Mucosa of rectum (tissue), 2 donors: ENCODE measurements around the gene RBM45.

Experiments
- H3K27ac ChIP-seq, 2 donors: one replicate each; pipeline ENCODE4 v1.7.0; 2013; ENCODE audit warnings: inconsistent platforms in 2 of 2, low read depth in 2 of 2, low read length in 2 of 2
- H3K27me3 ChIP-seq, 2 donors: one replicate each; pipeline ENCODE4 v1.7.0; 2013; ENCODE audit warnings: low read length in 2 of 2; ENCODE audit not compliant: control insufficient read depth in 2 of 2, insufficient read depth in 2 of 2
- H3K36me3 ChIP-seq, 2 donors: one replicate each; pipeline ENCODE4 v1.7.0; 2013; ENCODE audit warnings: low read length in 2 of 2; ENCODE audit not compliant: control insufficient read depth in 2 of 2, insufficient read depth in 2 of 2
- H3K4me1 ChIP-seq, 2 donors: one replicate each; pipeline ENCODE4 v1.7.0; 2013; ENCODE audit warnings: low read length in 2 of 2, mild to moderate bottlenecking in 1 of 2; ENCODE audit not compliant: control insufficient read depth in 2 of 2, insufficient read depth in 2 of 2
- H3K4me3 ChIP-seq, 2 donors: one replicate each; pipeline ENCODE4 v1.7.0; 2013; ENCODE audit warnings: low read length in 2 of 2
- H3K9ac ChIP-seq, 2 donors: one replicate each; pipeline ENCODE4 v1.7.0; 2013; ENCODE audit warnings: low read length in 2 of 2, low read depth in 1 of 2, mild to moderate bottlenecking in 1 of 2
- H3K9me3 ChIP-seq, 2 donors: one replicate each; pipeline ENCODE4 v1.7.0; 2013; ENCODE audit warnings: low read length in 2 of 2; ENCODE audit not compliant: control insufficient read depth in 2 of 2
- donor health status: healthy.
- donor health status: Normal muscosa, but diverticular disease.

RBM45 gene

DNA sequence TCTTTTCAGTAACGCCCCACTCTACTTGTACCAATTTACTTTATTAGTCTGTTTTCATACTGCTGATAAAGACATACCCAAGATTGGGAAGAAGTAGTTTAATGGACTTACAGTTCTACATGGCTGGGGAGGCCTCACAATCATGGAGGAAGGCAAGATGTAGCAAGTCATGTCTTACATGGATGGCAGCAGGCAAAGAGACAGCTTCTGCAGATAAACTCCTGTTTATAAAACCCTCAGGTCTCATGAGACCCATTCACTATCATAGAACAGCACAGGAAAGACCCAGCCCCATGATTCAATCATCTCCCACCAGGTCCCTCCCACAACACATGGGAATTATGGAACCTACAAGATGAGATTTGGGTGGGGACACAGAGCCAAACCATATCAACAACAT lies 43.3 kb downstream of the RBM45 start:
- Histone ChIP-seq H3K36me3 (no peaks in the 10 kb centered on the region), H3K27ac (no peak overlapping the region), H3K4me3 (no peak overlapping the region)

DNA sequence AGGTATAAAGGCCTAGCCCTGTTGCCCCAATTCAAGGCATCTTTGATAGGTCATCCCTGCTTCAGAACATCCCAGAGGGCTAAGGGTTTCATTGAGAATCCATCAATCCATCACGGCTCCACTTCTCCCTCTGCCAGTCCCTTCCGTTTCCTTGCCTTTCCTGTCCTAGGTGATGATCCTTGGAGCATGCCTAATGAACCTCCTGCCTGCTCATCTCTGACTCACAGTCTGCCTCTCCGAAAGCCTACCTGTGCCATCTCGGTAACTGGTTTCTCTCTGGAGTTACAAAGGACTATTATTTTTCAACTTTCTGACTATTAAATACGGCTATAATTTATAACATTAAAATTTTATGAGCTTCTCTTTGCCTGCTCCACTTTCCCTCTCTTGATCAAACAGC lies 45.3 kb downstream of the RBM45 start:
- peaks cover 0 to 3% of the 10 kb centered on the region in 2 donors for H3K9me3 ChIP-seq
- no peaks in the 10 kb centered on the region for H3K36me3 ChIP-seq
- H3K27me3 ChIP-seq, result no peaks in the 10 kb centered on the region
- H3K27ac ChIP-seq, result no peak overlapping the region
- peaks cover under 1 to 1% of the 10 kb centered on the region in 2 donors for H3K4me1 ChIP-seq
- no peak overlapping the region for H3K9ac ChIP-seq
- H3K4me3 ChIP-seq, result no peak overlapping the region

More for the DNA sequence above, 43.3 kb downstream of the RBM45 start:
- H3K9me3 ChIP-seq, result peaks cover 0 to 3% of the 10 kb centered on the region in 2 donors
- peaks cover 7 to 8% of the 10 kb centered on the region in 2 donors for H3K4me1 ChIP-seq
- H3K27me3 ChIP-seq, result no peaks in the 10 kb centered on the region
- H3K9ac ChIP-seq, result no peak overlapping the region

DNA sequence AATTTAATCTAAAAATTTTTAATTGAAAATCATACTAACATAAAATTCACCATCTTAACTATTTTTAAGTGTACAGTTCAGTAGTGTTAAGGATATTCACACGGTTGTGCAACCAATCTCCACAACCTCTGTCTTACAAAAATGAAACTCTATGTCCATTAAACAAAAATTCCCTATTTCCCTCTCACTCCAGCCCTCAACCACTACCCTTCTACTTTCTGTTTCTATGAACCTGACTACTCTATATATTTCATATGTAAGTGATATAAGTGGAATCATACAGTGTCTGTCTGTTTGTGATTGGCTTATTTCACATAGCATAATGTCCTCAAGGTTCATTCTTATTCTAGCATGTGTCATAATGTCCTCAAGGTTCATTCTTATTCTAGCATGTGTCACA lies 47.7 kb downstream of the RBM45 start:
- no peaks in the 10 kb centered on the region for H3K4me1 ChIP-seq
- no peak overlapping the region for H3K27ac ChIP-seq
- no peaks in the 10 kb centered on the region for H3K36me3 ChIP-seq
- H3K27me3 ChIP-seq, result no peaks in the 10 kb centered on the region
- no peaks in the 10 kb centered on the region for H3K9me3 ChIP-seq
- H3K4me3 ChIP-seq, result no peak overlapping the region
- H3K9ac ChIP-seq, result no peak overlapping the region

DNA sequence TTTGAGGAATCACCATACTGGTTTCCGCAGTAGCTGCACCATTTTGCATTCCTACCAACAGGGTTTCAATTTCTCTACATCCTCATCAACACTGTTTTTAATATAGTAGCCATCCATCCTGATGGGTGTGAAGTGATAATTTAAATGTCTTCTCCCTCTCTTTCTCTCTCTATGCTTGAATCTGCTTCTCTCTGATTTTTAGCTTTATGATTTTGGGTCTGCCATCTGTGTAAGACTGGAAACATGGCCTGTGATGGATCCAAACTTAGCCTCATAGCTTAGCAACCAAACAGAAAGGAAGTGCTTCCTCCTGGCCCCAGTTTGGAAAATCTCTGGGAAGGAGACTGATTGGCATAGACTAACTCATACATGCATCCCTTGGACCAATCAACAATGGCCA lies 48.4 kb downstream of the RBM45 start:
- no peaks in the 10 kb centered on the region for H3K36me3 ChIP-seq
- no peaks in the 10 kb centered on the region for H3K9me3 ChIP-seq
- H3K27ac ChIP-seq, result no peak overlapping the region
- no peaks in the 10 kb centered on the region for H3K27me3 ChIP-seq
- H3K4me1 ChIP-seq, result no peaks in the 10 kb centered on the region
- no peak overlapping the region for H3K9ac ChIP-seq
- H3K4me3 ChIP-seq, result no peak overlapping the region

DNA sequence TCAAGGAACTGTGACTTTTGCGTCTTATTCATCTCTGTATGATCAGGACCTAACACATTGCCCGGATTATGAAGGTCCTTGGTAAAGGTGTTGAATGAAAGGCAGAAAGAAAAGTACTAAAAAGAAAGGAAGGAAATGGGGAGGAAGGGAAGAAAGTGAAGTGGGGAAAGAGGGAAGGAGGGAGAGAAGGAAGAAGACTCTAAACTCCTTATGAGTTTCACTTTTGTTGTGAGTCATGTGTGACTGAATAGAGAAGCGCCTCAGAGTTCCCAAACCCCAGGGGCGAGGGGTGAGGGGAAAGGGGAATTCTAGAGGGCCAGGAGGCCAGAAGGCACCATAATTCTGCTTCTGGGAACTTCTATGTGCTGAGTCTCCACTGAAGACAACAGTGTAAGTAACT lies 51.2 kb downstream of the RBM45 start:
- Histone ChIP-seq H3K36me3 (no peaks in the 10 kb centered on the region), H3K9me3 (no peaks in the 10 kb centered on the region), H3K9ac (no peak overlapping the region), H3K27me3 (no peaks in the 10 kb centered on the region), H3K27ac (no peak overlapping the region), H3K4me3 (no peak overlapping the region), H3K4me1 (no peaks in the 10 kb centered on the region)

DNA sequence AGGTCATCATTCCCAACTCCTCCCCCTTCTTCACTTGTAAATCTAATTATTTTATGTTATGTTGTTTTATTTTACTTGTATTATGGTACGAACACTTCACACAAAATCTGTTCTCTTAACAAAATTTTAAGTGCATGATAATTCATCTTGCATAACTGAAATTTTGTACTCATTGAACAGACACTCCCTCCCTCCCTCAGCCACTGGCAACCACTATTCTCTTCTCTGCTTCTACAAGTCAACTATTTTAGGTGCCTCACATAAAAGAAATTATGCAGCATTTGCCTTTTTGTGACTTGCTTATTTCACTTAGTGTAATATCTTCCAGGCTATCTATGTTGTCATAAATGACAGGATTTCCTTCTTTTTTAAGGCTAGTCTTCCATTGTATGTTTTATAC lies 51.7 kb downstream of the RBM45 start:
- no peak overlapping the region for H3K9ac ChIP-seq
- no peak overlapping the region for H3K4me3 ChIP-seq
- H3K4me1 ChIP-seq, result no peaks in the 10 kb centered on the region
- no peak overlapping the region for H3K27ac ChIP-seq
- no peaks in the 10 kb centered on the region for H3K36me3 ChIP-seq
- H3K27me3 ChIP-seq, result no peaks in the 10 kb centered on the region
- no peaks in the 10 kb centered on the region for H3K9me3 ChIP-seq

DNA sequence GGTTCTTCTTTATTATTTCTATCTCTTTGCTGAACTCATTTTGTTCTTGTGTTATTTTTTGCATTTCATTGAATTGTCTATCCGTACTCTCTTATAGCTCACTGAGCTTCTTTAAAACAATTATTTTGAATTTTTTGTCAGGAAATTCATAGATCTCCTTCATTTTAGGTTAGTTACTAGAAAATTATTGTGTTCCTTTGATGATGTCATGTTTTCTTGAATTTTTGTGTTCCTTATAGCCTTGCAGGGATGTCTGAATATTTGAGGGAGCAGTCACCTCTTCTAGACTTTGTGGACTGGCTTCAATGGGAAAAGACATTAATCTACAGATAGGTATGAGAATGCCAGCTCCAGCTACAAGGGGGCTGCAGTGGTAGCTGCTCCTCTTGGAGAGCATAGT lies 61.4 kb downstream of the RBM45 start:
- H3K4me3 ChIP-seq, result no peak overlapping the region
- H3K4me1 ChIP-seq, result no peaks in the 10 kb centered on the region
- H3K9ac ChIP-seq, result no peak overlapping the region
- H3K36me3 ChIP-seq, result no peaks in the 10 kb centered on the region
- H3K27me3 ChIP-seq, result peaks cover 0 to 2% of the 10 kb centered on the region in 2 donors
- H3K9me3 ChIP-seq, result no peaks in the 10 kb centered on the region
- H3K27ac ChIP-seq, result no peak overlapping the region

DNA sequence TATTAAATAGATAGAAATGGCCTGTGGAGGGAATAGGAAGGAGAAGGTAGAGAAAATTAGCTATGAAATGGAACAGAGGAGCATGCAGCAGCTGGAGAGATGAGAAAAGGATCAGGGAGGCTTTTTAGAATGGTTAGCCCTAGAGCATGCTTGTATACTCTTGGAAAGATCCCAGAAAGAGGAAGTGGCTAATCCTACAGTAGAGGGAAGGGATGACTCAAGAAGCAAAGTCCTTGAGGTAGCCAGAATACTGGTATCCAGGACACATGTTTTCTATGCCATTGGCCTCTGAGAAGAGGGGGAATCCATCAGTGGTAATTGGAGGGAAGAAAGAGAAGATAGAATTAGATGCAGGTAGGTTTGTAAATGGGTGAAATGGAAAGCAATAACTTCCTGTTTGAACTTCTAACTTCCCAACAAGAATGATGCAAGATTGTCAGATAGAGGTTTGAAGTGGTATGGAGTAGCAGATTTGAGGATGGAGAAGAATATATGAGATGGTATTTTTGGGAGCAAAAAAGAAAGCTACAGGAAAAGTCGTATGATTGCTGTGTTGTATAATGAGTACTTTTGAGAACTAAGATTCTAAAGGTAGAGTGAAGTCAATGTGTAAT lies 64.9 kb downstream of the RBM45 start:
- Histone ChIP-seq H3K9ac (no peak overlapping the region), H3K27ac (no peak overlapping the region), H3K9me3 (no peaks in the 10 kb centered on the region), H3K4me3 (no peak overlapping the region), H3K4me1 (no peaks in the 10 kb centered on the region), H3K36me3 (no peaks in the 10 kb centered on the region), H3K27me3 (peaks cover 0 to 2% of the 10 kb centered on the region in 2 donors)
